Left ventricle myocardium inferior (tissue), 1 donor: ENCODE data around the gene CD180. TPM values are rescaled to one million over a fixed set of nuclear protein-coding genes. Genes with fewer than 3 reads are reported as not detected.

ENCODE experiments used
- DNase-seq: peaks from one replicate; pipeline ENCODE4 v3.0.0-alpha.2; 2020
- H3K27ac ChIP-seq: fragments of 200-600 bp; replicated peaks from 2 replicates; pipeline ENCODE4 v1.8.0; 2021
- H3K27me3 ChIP-seq: fragments of 200-600 bp; 2 replicates; pipeline ENCODE4 v1.8.0; 2021; ENCODE audit warnings: low read depth
- H3K36me3 ChIP-seq: fragments of 200-600 bp; 2 replicates; pipeline ENCODE4 v1.8.0; 2021
- H3K4me1 ChIP-seq: fragments of 200-600 bp; 2 replicates; pipeline ENCODE4 v1.8.0; 2021
- H3K4me3 ChIP-seq: fragments of 200-600 bp; 2 replicates; pipeline ENCODE4 v1.8.0; 2021; ENCODE audit warnings: mild to moderate bottlenecking, moderate library complexity
- H3K9me3 ChIP-seq: fragments of 200-600 bp; replicated peaks from 2 replicates; pipeline ENCODE4 v1.8.0; 2021
- intact Hi-C: fragments of 100-400 bp; cut with micrococcal nuclease; formaldehyde crosslinking; loops from one replicate; pipeline ENCODE4 v1.11.0; 2022
- total RNA-seq: library from RNA; stranded (reverse); fragmentation: NEBNext Ultra II Directional; extraction: Animal tissue kit (Norgen Biotek cat#: 25700); gene quantifications from one replicate; pipeline ENCODE4 v1.2.1, GENCODE V29; 2021
- TF ChIP-seq, protein P1 (sequence below): fragments of 200-600 bp; IDR thresholded peaks from 2 replicates; pipeline ENCODE4 v1.8.0; 2021; ENCODE audit warnings: antibody characterized with exemption, mild to moderate bottlenecking, borderline replicate concordance
- donor health status: DM: no; HTN: yes; CAD: no; lungs with severe emphysema.

Gene CD180
- total RNA-seq, 1 donor from 2014 or later = 0.44 TPM

- intact Hi-C loops = no loop called here
- H3K9me3 ChIP-seq = peaks cover 5% of the 10 kb centered on the region
- H3K4me3 ChIP-seq = no peak overlapping the region
- peaks cover 76% of the 10 kb centered on the region for H3K36me3 ChIP-seq
- no peaks in the 10 kb centered on the region for H3K27me3 ChIP-seq
- TF ChIP-seq, protein P1, sequence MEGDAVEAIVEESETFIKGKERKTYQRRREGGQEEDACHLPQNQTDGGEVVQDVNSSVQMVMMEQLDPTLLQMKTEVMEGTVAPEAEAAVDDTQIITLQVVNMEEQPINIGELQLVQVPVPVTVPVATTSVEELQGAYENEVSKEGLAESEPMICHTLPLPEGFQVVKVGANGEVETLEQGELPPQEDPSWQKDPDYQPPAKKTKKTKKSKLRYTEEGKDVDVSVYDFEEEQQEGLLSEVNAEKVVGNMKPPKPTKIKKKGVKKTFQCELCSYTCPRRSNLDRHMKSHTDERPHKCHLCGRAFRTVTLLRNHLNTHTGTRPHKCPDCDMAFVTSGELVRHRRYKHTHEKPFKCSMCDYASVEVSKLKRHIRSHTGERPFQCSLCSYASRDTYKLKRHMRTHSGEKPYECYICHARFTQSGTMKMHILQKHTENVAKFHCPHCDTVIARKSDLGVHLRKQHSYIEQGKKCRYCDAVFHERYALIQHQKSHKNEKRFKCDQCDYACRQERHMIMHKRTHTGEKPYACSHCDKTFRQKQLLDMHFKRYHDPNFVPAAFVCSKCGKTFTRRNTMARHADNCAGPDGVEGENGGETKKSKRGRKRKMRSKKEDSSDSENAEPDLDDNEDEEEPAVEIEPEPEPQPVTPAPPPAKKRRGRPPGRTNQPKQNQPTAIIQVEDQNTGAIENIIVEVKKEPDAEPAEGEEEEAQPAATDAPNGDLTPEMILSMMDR = no peak
- H3K27ac ChIP-seq = no peak overlapping the region
- H3K4me1 ChIP-seq = no peaks in the 10 kb centered on the region
- no peak for DNase-seq
These were observed 66.8 kb downstream of the CD180 start for GRCh38 chr5:67129768-67130167.
